Astrocyte (in vitro differentiated cells and primary cell): ENCODE results near the gene SGCA.

Experiments
- EZH2 ChIP-seq: IDR thresholded peaks from 2 replicates; pipeline ENCODE4 v1.6.1; 2012; ENCODE audit warnings: mild to moderate bottlenecking, low read length, inconsistent platforms; ENCODE audit not compliant: insufficient read depth
- TF ChIP-seq, protein P1 (sequence below): IDR thresholded peaks from 2 replicates; pipeline ENCODE4 v1.5.1; 2011; ENCODE audit warnings: low read depth, mild to moderate bottlenecking, inconsistent platforms, low read length, moderate library complexity; ENCODE audit not compliant: insufficient read depth

DNA sequence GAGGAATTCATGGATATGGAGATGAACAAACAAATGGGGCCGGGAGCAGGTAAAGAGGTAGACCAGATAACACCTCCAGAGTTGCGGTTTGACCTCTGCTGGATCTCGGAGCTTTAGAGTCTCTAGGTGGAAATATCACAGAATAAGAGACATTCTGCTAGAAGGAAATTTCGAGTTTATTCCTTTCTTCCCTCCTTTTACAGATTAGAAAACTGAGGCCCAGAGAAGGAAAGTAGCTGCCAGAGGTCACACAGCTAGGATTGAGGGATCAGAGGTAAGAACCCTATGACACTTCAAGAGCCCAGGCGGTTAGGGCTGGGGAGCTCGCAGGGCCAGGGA is 43.3 kb downstream of the SGCA start:
- no peak for TF ChIP-seq EZH2
- TF ChIP-seq, protein P1, sequence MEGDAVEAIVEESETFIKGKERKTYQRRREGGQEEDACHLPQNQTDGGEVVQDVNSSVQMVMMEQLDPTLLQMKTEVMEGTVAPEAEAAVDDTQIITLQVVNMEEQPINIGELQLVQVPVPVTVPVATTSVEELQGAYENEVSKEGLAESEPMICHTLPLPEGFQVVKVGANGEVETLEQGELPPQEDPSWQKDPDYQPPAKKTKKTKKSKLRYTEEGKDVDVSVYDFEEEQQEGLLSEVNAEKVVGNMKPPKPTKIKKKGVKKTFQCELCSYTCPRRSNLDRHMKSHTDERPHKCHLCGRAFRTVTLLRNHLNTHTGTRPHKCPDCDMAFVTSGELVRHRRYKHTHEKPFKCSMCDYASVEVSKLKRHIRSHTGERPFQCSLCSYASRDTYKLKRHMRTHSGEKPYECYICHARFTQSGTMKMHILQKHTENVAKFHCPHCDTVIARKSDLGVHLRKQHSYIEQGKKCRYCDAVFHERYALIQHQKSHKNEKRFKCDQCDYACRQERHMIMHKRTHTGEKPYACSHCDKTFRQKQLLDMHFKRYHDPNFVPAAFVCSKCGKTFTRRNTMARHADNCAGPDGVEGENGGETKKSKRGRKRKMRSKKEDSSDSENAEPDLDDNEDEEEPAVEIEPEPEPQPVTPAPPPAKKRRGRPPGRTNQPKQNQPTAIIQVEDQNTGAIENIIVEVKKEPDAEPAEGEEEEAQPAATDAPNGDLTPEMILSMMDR: no peak
